ENCODE results near the gene ELP1.
"Not testable (repeated sequence)": the region's sequence is repeated elsewhere in the genome, so short reads cannot be mapped to it uniquely, and the experiment has no call there.

ELP1 gene

GRCh38 chr9:108854641-108855528, 79.0 kb downstream of the ELP1 start:
- DNase-seq (ENCODE audit: low read depth): no peak

- DNase-seq (ENCODE audit: low read depth): no peak
Observed at GRCh38 chr9:108854094-108854493, 79.8 kb downstream of the ELP1 start.

- DNase-seq (ENCODE audit: low read depth): no peak
Observed at GRCh38 chr9:108852079-108852478, 81.8 kb downstream of the ELP1 start.

- DNase-seq (ENCODE audit: low read depth): no peak
Observed at GRCh38 chr9:108851138-108851537, 82.8 kb downstream of the ELP1 start.

GRCh38 chr9:108850293-108850897, 83.5 kb downstream of the ELP1 start:
- DNase-seq (ENCODE audit: low read depth): no peak

GRCh38 chr9:108848296-108848695, 85.6 kb downstream of the ELP1 start:
- DNase-seq (ENCODE audit: low read depth): not testable (repeated sequence)

- no peak for DNase-seq (ENCODE audit: low read depth)
Observed at GRCh38 chr9:108845947-108846346, 88.0 kb downstream of the ELP1 start.

- DNase-seq (ENCODE audit: low read depth): no peak
Observed at GRCh38 chr9:108845507-108845906, 88.4 kb downstream of the ELP1 start.

GRCh38 chr9:108844856-108845255, 89.1 kb downstream of the ELP1 start:
- no peak for DNase-seq (ENCODE audit: low read depth)

GRCh38 chr9:108844391-108844790, 89.5 kb downstream of the ELP1 start:
- DNase-seq (ENCODE audit: low read depth): no peak

GRCh38 chr9:108842610-108843295, 91.2 kb downstream of the ELP1 start:
- DNase-seq (ENCODE audit: low read depth): no peak

- not testable (repeated sequence) for DNase-seq (ENCODE audit: low read depth)
Observed at GRCh38 chr9:108839561-108839960, 94.4 kb downstream of the ELP1 start.

GRCh38 chr9:108838017-108838416, 95.9 kb downstream of the ELP1 start:
- DNase-seq (ENCODE audit: low read depth): no peak

- DNase-seq (ENCODE audit: low read depth): no peak
Observed at GRCh38 chr9:108837530-108837929, 96.4 kb downstream of the ELP1 start.

GRCh38 chr9:108836781-108837180, 97.1 kb downstream of the ELP1 start:
- no peak for DNase-seq (ENCODE audit: low read depth)

- no peak for DNase-seq (ENCODE audit: low read depth)
Observed at GRCh38 chr9:108836319-108836718, 97.6 kb downstream of the ELP1 start.

GRCh38 chr9:108835831-108836230, 98.1 kb downstream of the ELP1 start:
- no peak for DNase-seq (ENCODE audit: low read depth)

GRCh38 chr9:108834959-108835665, 98.8 kb downstream of the ELP1 start:
- DNase-seq (ENCODE audit: low read depth): no peak

GRCh38 chr9:108832179-108832500, 101.8 kb downstream of the ELP1 start:
- no peak for DNase-seq (ENCODE audit: low read depth)

GRCh38 chr9:108831496-108832178, 102.3 kb downstream of the ELP1 start:
- no peak for DNase-seq (ENCODE audit: low read depth)

- no peak for DNase-seq (ENCODE audit: low read depth)
Observed at GRCh38 chr9:108830272-108830671, 103.7 kb downstream of the ELP1 start.

- DNase-seq (ENCODE audit: low read depth): no peak
Observed at GRCh38 chr9:108823829-108824228, 110.1 kb downstream of the ELP1 start.
